ENCODE results near the gene SYNGR2.
"Not testable (repeated sequence)": the region's sequence is repeated elsewhere in the genome, so short reads cannot be mapped to it uniquely, and the experiment has no call there.

The SYNGR2 gene

GRCh38 chr17:78171591-78172248 lies 3.3 kb downstream of the SYNGR2 start:
- not testable (repeated sequence) for DNase-seq

- peak; percentile 67 to 83 (median 68) for DNase-seq
Observed at GRCh38 chr17:78172249-78173051, 4.1 kb downstream of the SYNGR2 start.

- DNase-seq: peak; percentile 81 to 86 (median 83)
Observed at GRCh38 chr17:78173097-78173715, 4.8 kb downstream of the SYNGR2 start.

GRCh38 chr17:78174346-78174869 lies 6.0 kb downstream of the SYNGR2 start:
- peak; percentile 81 to 88 (median 84) for DNase-seq

GRCh38 chr17:78174870-78175642 lies 6.7 kb downstream of the SYNGR2 start:
- DNase-seq: no peak

- DNase-seq: no peak
Observed at GRCh38 chr17:78175643-78175981, 7.2 kb downstream of the SYNGR2 start.

GRCh38 chr17:78176548-78177025 lies 8.2 kb downstream of the SYNGR2 start:
- DNase-seq: peak; percentile 74 to 86 (median 79)

GRCh38 chr17:78179372-78179771 lies 11.0 kb downstream of the SYNGR2 start:
- peak; percentile 89 to 93 (median 90) for DNase-seq

- DNase-seq: peak in 1 of 3 donors; percentile 16
Observed at GRCh38 chr17:78180083-78180482, 11.7 kb downstream of the SYNGR2 start.

- no peak for DNase-seq
Observed at GRCh38 chr17:78180508-78180907, 12.1 kb downstream of the SYNGR2 start.

- DNase-seq: no peak
Observed at GRCh38 chr17:78182504-78182903, 14.1 kb downstream of the SYNGR2 start.

GRCh38 chr17:78183916-78184315 lies 15.5 kb downstream of the SYNGR2 start:
- no peak for DNase-seq

- no peak for DNase-seq
Observed at GRCh38 chr17:78184351-78184750, 16.0 kb downstream of the SYNGR2 start.

- no peak for DNase-seq
Observed at GRCh38 chr17:78184868-78185267, 16.5 kb downstream of the SYNGR2 start.

GRCh38 chr17:78185981-78186691 lies 17.8 kb downstream of the SYNGR2 start:
- peak; percentile 61 to 77 (median 74) for DNase-seq

- peak; percentile 98 to 99 (median 98) for DNase-seq
Observed at GRCh38 chr17:78186692-78187595, 18.6 kb downstream of the SYNGR2 start, which contains the start of the genes AFMID and TK1. TSS of gene AFMID (plus strand) at chr17:78187362. CDS start at chr17:78187371, 9 bp downstream. TSS of gene TK1 (minus strand) at chr17:78187052. CDS start at chr17:78186994, 58 bp downstream.

GRCh38 chr17:78196716-78197115 lies 28.3 kb downstream of the SYNGR2 start:
- DNase-seq: no peak

- DNase-seq: no peak
Observed at GRCh38 chr17:78197147-78197832, 28.9 kb downstream of the SYNGR2 start.

- DNase-seq: no peak
Observed at GRCh38 chr17:78200451-78200850, 32.1 kb downstream of the SYNGR2 start.

- DNase-seq: no peak
Observed at GRCh38 chr17:78202666-78203065, 34.3 kb downstream of the SYNGR2 start.
